GM18868 (cell line): ENCODE measurements around the gene STXBP5L.
"Not testable (repeated sequence)": the region's sequence is repeated elsewhere in the genome, so short reads cannot be mapped to it uniquely, and the experiment has no call there.

Experiments used
- ATAC-seq: cut with Tn5 transposase; IDR thresholded peaks from one replicate; pipeline ENCODE4 v1.9.1; 2021; ENCODE audit warnings: mild to moderate bottlenecking, moderate library complexity; ENCODE audit not compliant: unreplicated experiment

Gene STXBP5L

GRCh38 chr3:121223116-121223515 lies 315.1 kb downstream of the STXBP5L start:
- ATAC-seq, result no peak

GRCh38 chr3:121228971-121229370 lies 321.0 kb downstream of the STXBP5L start:
- ATAC-seq, result no peak

- not testable (repeated sequence) for ATAC-seq
Observed at GRCh38 chr3:121230194-121230593, 322.2 kb downstream of the STXBP5L start.

GRCh38 chr3:121231872-121232271 lies 323.9 kb downstream of the STXBP5L start:
- ATAC-seq, result peak; percentile 19

GRCh38 chr3:121232309-121233225 lies 324.6 kb downstream of the STXBP5L start:
- peak; percentile 40 for ATAC-seq

- ATAC-seq, result no peak
Observed at GRCh38 chr3:121243208-121243607, 335.2 kb downstream of the STXBP5L start.

- ATAC-seq, result no peak
Observed at GRCh38 chr3:121252676-121253075, 344.7 kb downstream of the STXBP5L start.

- ATAC-seq, result no peak
Observed at GRCh38 chr3:121269389-121269788, 361.4 kb downstream of the STXBP5L start.

GRCh38 chr3:121274411-121274810 lies 366.4 kb downstream of the STXBP5L start:
- ATAC-seq, result no peak

- no peak for ATAC-seq
Observed at GRCh38 chr3:121295452-121295851, 387.4 kb downstream of the STXBP5L start.

GRCh38 chr3:121295979-121296378 lies 388.0 kb downstream of the STXBP5L start:
- ATAC-seq, result no peak

- no peak for ATAC-seq
Observed at GRCh38 chr3:121324320-121324719, 416.3 kb downstream of the STXBP5L start.

GRCh38 chr3:121330118-121330517 lies 422.1 kb downstream of the STXBP5L start:
- no peak for ATAC-seq

GRCh38 chr3:121330634-121331033 lies 422.6 kb downstream of the STXBP5L start:
- no peak for ATAC-seq

- not testable (repeated sequence) for ATAC-seq
Observed at GRCh38 chr3:121355960-121356359, 448.0 kb downstream of the STXBP5L start.

- ATAC-seq, result peak; percentile 86
Observed at GRCh38 chr3:121362035-121362734, 454.2 kb downstream of the STXBP5L start.

GRCh38 chr3:121388308-121388707 lies 480.3 kb downstream of the STXBP5L start:
- ATAC-seq, result not testable (repeated sequence)

- not testable (repeated sequence) for ATAC-seq
Observed at GRCh38 chr3:121395967-121396366, 488.0 kb downstream of the STXBP5L start.

GRCh38 chr3:121398051-121398450 lies 490.0 kb downstream of the STXBP5L start:
- not testable (repeated sequence) for ATAC-seq

GRCh38 chr3:121399820-121400219 lies 491.8 kb downstream of the STXBP5L start:
- no peak for ATAC-seq

GRCh38 chr3:121405631-121406030 lies 497.6 kb downstream of the STXBP5L start:
- no peak for ATAC-seq

GRCh38 chr3:121411523-121411922 lies 503.5 kb downstream of the STXBP5L start:
- ATAC-seq, result no peak
